Lung microvascular endothelial cell (primary cell): Measurements from ENCODE around the gene TNNI3K. TPM values are rescaled to one million over a fixed set of nuclear protein-coding genes. Genes with fewer than 3 reads are reported as not detected.
A peak's percentile ranks its signal among the peaks of the same experiment; 100 is the strongest.
"Not testable (repeated sequence)": the region's sequence is repeated elsewhere in the genome, so short reads cannot be mapped to it uniquely, and the experiment has no call there.

Source experiments
- DNase-seq, 2 donors: peaks; one replicate each; pipeline versions ENCODE4 v3.0.0 to v3.0.0-alpha.2; 2010; ENCODE audit warnings: low read depth in 2 of 2
- total RNA-seq: library from RNA; depleted of rRNA; stranded (reverse); fragments of >200 nt; gene quantifications from 2 replicates; pipeline ENCODE4 v1.2.1, GENCODE V29; 2014

Gene TNNI3K
- total RNA-seq, result 0.22 TPM in 1 of 2 replicates, not detected in the other

- no peak for DNase-seq
These were observed at the start of gene TNNI3K for GRCh38 chr1:74235153-74235552. TNNI3K (plus strand) TSS chr1:74235387; CDS start chr1:74235452, 65 bp downstream.

GRCh38 chr1:74193908-74194307 is 41.3 kb upstream of the TNNI3K start:
- DNase-seq, result no peak

GRCh38 chr1:74195339-74195738 is 39.8 kb upstream of the TNNI3K start:
- no peak for DNase-seq

GRCh38 chr1:74197255-74197654 is 37.9 kb upstream of the TNNI3K start:
- DNase-seq, result no peak

- peak; percentile 95 to 96 for DNase-seq
These were observed 37.3 kb upstream of the TNNI3K start, which contains the start of the genes FPGT and LRRIQ3 for GRCh38 chr1:74197657-74198552. FPGT (plus strand) TSS chr1:74198242; CDS start chr1:74198279, 37 bp downstream. LRRIQ3 (minus strand) TSS chr1:74198176; CDS start chr1:74183684, 14,492 bp downstream.

- no peak for DNase-seq
These were observed 35.7 kb upstream of the TNNI3K start for GRCh38 chr1:74199504-74199903.

- no peak for DNase-seq
These were observed 29.9 kb upstream of the TNNI3K start for GRCh38 chr1:74205266-74205665.

GRCh38 chr1:74215229-74215628 is 20.0 kb upstream of the TNNI3K start:
- no peak for DNase-seq

- DNase-seq, result peak in 1 of 2 donors; percentile 0
These were observed 12.5 kb upstream of the TNNI3K start for GRCh38 chr1:74222701-74223100.

GRCh38 chr1:74223453-74223852 is 11.7 kb upstream of the TNNI3K start:
- DNase-seq, result no peak

- DNase-seq, result no peak
These were observed 1.3 kb downstream of the TNNI3K start for GRCh38 chr1:74236440-74236839.

GRCh38 chr1:74237035-74237434 is 1.8 kb downstream of the TNNI3K start:
- DNase-seq, result no peak

- no peak for DNase-seq
These were observed 2.6 kb downstream of the TNNI3K start for GRCh38 chr1:74237787-74238186.

- no peak for DNase-seq
These were observed 10.1 kb downstream of the TNNI3K start for GRCh38 chr1:74245168-74245772.

- DNase-seq, result no peak
These were observed 11.1 kb downstream of the TNNI3K start for GRCh38 chr1:74246315-74246714.

GRCh38 chr1:74247881-74248528 is 12.8 kb downstream of the TNNI3K start:
- no peak for DNase-seq

GRCh38 chr1:74253243-74253824 is 18.1 kb downstream of the TNNI3K start:
- not testable (repeated sequence) for DNase-seq

GRCh38 chr1:74266001-74266400 is 30.8 kb downstream of the TNNI3K start:
- DNase-seq, result no peak

GRCh38 chr1:74271503-74271902 is 36.3 kb downstream of the TNNI3K start:
- DNase-seq, result no peak

GRCh38 chr1:74280642-74281396 is 45.6 kb downstream of the TNNI3K start:
- no peak for DNase-seq

GRCh38 chr1:74286414-74286813 is 51.2 kb downstream of the TNNI3K start:
- no peak for DNase-seq
